HG02798 (cell line): ENCODE data around the gene ADGRE1.
"Not testable (repeated sequence)": the region's sequence is repeated elsewhere in the genome, so short reads cannot be mapped to it uniquely, and the experiment has no call there.

ENCODE experiments used
- ATAC-seq: cut with Tn5 transposase; IDR thresholded peaks from one replicate; pipeline ENCODE4 v1.9.1; 2021; ENCODE audit warnings: mild to moderate bottlenecking; ENCODE audit not compliant: unreplicated experiment, poor library complexity

The ADGRE1 gene, protein sequence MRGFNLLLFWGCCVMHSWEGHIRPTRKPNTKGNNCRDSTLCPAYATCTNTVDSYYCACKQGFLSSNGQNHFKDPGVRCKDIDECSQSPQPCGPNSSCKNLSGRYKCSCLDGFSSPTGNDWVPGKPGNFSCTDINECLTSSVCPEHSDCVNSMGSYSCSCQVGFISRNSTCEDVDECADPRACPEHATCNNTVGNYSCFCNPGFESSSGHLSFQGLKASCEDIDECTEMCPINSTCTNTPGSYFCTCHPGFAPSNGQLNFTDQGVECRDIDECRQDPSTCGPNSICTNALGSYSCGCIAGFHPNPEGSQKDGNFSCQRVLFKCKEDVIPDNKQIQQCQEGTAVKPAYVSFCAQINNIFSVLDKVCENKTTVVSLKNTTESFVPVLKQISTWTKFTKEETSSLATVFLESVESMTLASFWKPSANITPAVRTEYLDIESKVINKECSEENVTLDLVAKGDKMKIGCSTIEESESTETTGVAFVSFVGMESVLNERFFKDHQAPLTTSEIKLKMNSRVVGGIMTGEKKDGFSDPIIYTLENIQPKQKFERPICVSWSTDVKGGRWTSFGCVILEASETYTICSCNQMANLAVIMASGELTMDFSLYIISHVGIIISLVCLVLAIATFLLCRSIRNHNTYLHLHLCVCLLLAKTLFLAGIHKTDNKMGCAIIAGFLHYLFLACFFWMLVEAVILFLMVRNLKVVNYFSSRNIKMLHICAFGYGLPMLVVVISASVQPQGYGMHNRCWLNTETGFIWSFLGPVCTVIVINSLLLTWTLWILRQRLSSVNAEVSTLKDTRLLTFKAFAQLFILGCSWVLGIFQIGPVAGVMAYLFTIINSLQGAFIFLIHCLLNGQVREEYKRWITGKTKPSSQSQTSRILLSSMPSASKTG

DNA sequence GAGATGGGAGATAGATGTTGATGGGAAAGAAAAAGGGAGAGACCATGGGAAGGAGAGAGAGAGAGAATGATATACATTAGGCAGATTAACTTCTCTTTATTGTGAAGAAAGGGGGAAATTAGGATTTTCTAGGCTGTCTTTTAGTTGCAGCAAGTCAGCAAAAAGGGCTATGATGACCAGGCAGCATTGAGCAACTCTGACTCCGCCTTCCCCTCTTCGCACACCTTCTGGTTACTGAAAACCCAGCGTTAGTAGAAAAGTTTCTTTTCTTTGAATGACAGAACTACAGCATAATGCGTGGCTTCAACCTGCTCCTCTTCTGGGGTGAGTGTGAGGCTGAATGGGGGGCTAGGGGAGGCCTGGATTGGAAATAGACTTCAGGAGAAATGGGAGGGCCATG, at the start of gene ADGRE1:
TSS of gene ADGRE1 (plus strand) at position 264 of the 400 bp plus-strand sequence. CDS start at position 294, 30 bp downstream.
- ATAC-seq, result no peak

DNA sequence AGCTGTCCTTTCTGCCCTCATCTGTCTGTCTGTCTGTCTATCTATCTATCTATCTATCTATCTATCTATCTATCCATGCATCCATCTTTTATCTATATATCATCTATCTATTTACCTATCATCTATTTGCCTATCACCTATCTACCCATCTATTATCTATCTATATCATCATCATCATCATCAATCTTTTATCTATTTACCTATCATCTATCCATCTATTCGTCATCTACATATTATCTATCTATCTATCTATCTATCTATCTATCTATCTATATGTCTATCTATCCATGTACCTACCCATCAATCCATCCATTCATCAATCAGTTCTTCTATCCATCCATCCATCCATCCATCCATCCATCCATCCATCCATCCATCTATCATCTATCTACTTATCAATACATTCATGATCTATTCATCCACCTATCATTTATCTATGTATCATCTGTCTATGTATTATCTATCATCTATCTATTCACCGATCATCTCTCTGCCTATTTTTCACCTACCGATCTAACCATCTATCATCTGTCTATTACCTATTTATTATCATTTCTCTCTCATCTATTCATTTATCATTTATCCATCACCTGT, 49.2 kb upstream of the ADGRE1 start:
- ATAC-seq, result no peak

DNA sequence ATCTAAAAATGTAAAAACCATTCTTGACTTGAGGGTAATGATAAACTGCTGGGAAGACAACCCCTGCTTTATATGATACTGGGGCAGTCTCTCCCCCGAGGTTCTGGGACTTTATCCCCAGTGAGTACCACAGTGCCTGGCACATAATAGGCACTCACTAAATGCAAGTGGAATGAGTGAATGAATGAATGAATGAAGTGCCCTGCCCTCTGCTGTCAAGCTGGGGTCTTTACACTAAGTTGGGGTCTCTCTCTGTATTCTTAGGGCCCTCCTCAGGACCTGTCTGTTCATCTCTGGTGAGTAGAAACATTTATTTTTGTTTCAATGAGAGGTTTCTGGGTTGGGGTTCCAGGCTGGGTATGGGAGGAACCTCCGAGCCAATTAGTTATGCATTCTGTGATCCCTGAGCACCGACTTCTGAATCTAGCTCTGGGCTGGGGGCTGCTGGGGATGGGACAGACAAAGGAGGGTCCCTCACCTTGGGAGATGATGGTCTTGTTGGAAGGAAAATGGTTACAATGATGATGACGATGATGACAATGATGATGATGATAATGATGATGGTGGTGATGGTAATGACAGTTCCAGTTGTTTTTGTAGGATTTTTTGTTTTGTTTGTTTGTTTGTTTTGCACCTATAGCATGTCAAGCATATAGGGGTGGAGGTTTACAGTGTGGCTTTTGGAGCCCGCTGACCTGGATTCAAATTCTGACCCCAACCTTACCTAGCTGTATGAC, 44.3 kb upstream of the ADGRE1 start:
- no peak for ATAC-seq

DNA sequence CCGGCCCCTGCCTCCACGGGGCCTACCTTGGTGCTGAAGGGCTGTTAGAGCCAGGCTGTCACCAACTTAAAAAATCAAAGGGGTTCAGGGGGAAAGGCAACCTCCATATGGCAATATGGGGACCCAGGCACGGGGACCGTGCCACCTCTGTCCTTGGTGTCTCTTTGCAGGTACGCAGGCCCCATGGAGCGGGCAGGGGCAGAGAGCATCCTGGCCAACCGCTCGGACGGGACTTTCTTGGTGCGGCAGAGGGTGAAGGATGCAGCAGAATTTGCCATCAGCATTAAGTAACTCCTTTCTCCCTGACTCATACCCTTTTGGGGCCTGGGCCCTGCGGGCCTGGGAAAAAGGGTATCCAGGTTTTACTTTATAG, 39.6 kb upstream of the ADGRE1 start:
- ATAC-seq, result no peak

DNA sequence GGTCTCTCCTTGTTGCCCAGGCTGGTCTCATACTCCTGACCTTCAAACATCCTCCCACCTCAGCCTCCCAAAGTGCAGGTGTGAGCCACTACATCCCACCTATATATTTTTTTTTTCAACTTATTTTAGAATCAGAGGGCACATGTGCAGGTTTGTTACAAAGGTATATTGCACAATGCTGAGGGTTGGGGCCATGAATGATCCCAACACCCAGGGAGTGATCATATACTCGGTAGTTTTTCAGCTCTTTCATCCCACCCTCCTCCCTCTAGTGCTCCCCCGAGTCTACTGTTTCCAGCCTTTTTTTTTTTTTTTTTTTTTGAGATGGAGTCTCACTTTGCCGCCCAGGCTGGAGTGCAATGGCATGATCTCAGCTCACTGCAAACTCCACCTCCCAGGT, 38.4 kb upstream of the ADGRE1 start:
- ATAC-seq, result no peak

DNA sequence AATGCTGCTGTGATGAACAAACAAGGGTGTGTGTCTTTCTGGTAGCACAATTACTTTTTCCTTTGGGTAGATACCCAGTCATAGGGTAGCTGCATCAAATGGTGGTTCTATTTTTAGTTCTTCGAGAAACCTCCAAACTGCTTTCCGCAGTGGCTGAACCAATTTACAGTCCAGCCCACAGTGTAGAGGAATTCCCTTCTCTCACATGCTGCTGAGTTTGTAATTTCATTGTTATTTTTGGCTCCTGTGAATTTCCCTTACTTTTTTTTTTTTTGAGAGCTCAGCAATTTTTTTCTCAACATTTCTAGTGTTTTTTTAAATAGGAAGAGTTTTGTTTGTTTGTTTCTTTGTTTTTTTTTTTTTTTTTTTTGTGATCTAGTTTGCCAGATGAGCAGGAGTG, 37.5 kb upstream of the ADGRE1 start:
- ATAC-seq, result no peak

DNA sequence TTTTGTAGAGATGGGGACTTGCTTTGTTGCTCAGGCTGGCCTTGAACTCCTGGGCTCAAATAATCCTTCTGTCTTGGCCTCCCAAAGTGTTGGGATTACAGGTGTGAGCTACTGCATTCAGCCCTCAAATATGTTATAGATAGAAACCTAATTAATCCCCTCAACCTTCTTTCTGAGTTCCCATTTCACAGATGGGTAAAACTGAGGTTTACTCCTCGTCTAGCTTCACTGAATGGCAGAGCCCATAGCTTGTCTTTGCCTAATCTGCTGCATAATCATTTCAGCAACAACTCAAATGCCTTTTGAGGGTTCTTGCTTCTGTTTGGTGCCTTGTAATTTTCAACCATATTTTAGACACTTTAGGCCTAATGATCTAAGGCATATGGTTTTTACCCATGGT, 36.0 kb upstream of the ADGRE1 start:
- no peak for ATAC-seq

DNA sequence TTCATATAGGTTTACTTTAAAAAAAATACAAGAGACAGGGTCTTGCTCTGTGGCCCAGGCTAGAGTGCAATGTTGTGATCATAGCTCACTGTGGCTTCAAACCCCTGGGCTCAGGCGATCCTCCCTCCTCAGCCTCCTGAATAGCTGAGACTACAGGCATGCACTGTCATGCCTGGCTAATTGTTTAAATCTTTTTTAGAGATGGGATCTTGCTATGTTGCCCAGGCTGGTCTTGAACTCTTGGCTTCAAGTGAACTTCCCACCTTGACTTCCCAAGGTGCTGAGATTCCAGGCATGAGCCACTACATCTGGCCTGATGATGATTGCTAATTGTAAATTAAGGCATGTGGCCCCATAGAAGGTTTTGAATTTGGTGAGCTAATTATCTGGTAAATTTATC, 35.4 kb upstream of the ADGRE1 start:
- no peak for ATAC-seq

DNA sequence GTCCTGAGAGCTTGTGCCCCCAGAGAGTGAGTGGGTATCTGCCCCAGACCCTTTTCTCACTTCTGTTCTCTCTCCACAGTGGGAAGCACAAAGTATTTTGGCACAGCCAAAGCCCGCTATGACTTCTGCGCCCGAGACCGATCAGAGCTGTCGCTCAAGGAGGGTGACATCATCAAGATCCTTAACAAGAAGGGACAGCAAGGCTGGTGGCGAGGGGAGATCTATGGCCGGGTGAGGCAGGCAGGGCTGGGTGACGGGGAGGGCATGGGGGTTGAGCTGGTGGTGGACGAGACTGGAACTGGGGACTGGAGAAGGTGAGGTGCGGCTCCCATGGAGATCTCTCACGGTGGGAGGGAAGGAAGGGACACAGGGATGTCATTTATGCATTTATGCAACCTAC, 33.5 kb upstream of the ADGRE1 start:
- no peak for ATAC-seq

DNA sequence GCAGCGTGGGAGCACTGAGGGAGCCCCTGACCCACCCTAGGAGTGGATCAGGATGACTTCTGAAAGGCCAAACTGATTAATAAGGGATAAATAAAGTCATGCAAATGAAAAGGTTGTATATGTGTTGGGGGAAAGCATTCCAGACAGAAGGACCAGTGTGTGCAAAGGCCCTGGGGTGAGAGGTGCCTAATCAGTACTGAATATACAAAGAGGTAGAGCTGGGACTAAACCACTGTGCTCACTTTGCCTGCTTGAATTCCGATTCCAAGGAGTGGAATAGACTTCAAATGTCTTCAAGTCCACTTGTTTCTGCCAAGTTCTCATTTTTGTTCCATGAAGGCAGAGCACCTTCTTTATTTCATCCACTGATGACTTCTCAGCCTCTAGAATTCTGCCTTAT, 32.6 kb upstream of the ADGRE1 start:
- ATAC-seq, result no peak

DNA sequence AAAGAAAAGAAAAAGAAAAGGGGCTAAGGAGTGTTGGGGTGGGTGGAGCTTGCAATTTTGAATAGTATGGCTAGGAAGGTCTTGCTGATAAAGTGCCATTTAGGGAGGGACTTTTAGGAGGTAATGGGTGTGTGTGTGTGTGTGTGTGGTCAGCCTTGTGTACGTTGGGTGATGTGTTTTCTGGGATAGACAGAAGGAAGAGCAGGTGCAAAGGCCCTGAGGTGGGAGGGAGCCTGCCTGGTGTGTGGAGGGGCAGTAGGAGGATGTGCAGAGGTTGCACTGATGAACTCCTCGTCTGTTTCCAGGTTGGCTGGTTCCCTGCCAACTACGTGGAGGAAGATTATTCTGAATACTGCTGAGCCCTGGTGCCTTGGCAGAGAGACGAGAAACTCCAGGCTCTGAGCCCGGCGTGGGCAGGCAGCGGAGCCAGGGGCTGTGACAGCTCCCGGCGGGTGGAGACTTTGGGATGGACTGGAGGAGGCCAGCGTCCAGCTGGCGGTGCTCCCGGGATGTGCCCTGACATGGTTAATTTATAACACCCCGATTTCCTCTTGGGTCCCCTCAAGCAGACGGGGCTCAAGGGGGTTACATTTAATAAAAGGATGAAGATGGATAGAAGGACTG, 30.5 kb upstream of the ADGRE1 start:
- no peak for ATAC-seq

GRCh38 chr19:6861683-6862286, 25.6 kb upstream of the ADGRE1 start:
- no peak for ATAC-seq

DNA sequence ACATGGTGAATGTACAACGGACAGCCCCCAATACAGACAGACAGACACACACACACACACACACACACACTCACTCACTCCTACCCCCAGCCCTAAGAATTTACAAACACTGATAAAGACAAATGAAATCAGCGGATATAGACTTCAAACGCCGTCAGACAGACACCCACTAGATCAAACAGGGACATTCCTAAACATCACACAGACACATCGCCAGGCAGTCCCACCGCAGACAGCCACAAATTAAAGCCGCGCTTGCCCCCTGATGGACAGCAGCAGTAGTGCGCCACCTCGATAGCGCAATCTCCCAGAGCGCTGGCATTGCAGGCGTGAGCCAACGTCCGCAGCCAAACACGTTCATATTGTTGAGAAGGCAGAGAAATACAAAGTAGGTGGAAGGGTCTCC, 24.7 kb upstream of the ADGRE1 start:
- ATAC-seq, result peak; percentile 77

DNA sequence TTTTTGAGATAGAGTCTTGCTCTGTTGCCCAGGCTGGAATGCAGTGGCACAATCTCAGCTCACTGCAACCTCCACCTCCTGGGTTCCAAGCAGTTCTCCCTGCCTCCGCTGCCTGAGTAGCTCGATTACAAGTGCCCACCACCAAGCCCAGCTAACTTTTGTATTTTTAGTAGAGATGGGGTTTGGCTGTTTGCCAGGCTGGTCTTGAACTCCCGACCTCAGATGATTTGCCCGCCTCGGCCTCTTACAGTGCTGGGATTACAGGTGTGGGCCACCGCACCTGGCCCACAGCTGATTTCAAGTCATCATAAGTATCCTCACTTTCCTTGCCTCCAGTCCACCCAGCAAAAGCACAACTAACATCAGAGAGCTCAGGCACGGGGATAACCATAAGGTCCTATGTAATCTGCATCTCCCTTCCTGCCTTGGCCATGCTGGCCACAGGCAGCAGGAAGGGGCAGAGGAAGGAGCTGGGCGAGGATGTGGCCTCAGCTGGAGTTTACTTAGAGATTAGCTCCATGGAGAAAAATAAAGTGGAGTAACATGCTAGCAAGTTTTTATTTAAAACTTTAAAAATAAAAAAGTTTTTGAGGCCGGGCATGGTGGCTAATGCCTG, 22.9 kb upstream of the ADGRE1 start:
- ATAC-seq, result no peak

GRCh38 chr19:6865849-6866248, 21.5 kb upstream of the ADGRE1 start:
- ATAC-seq, result no peak

- no peak for ATAC-seq
Observed at GRCh38 chr19:6866741-6867151, 20.6 kb upstream of the ADGRE1 start.

GRCh38 chr19:6868351-6868750, 19.0 kb upstream of the ADGRE1 start:
- ATAC-seq, result no peak

DNA sequence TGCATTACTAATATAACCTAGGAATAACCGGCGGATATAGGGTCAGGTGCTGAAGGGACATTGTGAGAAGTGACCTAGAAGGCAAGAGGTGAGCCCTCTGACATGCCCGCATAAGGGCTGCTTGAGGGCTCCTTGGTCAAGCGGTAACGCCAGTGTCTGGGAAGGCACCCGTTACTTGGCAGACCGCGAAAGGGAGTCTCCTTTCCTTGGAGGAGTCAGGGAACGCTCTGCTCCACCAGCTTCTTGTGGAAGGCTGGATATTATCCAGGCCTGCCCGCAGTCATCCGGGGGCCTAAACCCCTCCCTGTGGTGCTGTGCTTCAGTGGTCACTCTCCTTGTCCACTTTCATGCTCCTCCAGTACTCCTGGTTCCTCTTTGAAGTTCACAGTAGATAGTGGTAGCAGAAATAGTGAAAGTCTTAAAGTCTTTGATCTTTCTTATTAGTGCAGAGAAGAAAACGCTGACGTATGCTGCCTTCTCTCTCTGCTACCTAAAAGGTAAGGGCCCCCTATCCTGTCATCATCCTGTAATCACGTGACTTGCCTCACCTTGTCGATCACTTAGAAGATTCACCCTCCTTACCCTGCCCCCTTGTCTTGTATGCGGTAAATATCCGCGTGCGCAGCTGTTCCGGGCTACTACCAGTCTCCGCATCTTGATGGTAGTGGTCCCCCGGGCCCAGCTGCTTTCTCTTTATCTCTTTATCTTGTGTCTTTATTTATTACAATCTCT, 18.1 kb upstream of the ADGRE1 start:
- not testable (repeated sequence) for ATAC-seq
